GM10266 (cell line): ENCODE measurements around the gene CARD16.

Experiments
- DNase-seq: peaks from one replicate; pipeline ENCODE4 v3.0.0; 2012; ENCODE audit errors: extremely low spot score
- TF ChIP-seq, protein P1 (sequence below): IDR thresholded peaks from 2 replicates; pipeline ENCODE4 v1.5.1; 2012; ENCODE audit warnings: mild to moderate bottlenecking, low read depth; ENCODE audit not compliant: control insufficient read depth, insufficient read depth; ENCODE audit errors: missing control alignments

CARD16 gene

DNA sequence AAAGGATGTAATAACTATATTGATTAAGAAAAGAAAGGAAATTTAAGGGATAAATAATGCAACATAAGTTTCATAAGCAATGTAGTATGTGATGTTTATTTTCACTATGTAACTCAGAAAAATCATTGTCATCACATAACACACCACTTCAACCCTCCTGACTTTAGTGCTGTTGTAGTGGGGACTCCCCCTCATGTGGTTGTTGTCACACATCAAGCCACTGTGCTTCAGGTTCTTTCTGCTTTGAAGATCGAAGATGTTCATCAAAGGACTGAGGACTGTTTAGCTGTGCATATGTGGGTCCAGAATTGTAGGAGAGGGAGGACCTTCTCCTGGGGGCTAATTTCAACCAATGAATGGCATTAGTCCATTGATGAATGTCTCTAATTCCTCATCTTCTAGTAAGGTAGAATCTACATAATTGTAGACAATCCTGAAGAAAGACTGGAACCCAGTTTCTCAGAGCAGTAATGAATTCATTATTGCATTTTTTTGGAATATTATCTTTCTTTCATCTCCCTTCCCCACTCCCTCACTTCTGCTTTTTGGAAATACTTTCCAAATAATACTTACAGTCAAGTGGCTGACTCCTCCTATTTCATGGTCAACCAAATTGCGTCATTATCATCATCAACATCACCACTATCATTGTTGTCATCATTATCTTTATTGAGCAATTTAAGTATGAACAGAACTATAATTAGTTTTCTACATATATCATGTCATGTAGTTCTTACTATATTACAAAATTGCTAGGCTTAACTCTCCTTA is 9.8 kb upstream of the CARD16 start:
- TF ChIP-seq, protein P1, sequence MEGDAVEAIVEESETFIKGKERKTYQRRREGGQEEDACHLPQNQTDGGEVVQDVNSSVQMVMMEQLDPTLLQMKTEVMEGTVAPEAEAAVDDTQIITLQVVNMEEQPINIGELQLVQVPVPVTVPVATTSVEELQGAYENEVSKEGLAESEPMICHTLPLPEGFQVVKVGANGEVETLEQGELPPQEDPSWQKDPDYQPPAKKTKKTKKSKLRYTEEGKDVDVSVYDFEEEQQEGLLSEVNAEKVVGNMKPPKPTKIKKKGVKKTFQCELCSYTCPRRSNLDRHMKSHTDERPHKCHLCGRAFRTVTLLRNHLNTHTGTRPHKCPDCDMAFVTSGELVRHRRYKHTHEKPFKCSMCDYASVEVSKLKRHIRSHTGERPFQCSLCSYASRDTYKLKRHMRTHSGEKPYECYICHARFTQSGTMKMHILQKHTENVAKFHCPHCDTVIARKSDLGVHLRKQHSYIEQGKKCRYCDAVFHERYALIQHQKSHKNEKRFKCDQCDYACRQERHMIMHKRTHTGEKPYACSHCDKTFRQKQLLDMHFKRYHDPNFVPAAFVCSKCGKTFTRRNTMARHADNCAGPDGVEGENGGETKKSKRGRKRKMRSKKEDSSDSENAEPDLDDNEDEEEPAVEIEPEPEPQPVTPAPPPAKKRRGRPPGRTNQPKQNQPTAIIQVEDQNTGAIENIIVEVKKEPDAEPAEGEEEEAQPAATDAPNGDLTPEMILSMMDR, result no peak

DNA sequence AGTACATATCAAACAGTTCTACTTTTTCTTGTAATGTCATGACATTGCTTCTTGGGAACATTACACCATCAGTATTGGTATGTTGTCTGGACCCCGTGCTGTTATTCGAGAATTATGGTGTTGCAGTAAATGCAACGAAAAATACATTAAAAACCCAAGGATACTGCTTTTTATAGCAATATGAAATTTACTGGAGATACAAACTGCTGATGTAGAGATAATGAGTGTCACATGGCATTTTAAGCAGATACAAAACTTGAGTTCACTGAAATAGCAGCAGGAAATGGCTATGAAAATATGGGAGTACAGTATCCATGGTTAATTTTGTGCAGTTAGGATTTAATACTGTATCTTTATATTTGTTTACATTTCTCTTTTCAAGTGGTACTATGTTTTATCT is 7.4 kb upstream of the CARD16 start:
- DNase-seq, result no peak
- TF ChIP-seq, protein P1, result no peak

More for the DNA sequence above, 9.8 kb upstream of the CARD16 start:
- no peak for DNase-seq

DNA sequence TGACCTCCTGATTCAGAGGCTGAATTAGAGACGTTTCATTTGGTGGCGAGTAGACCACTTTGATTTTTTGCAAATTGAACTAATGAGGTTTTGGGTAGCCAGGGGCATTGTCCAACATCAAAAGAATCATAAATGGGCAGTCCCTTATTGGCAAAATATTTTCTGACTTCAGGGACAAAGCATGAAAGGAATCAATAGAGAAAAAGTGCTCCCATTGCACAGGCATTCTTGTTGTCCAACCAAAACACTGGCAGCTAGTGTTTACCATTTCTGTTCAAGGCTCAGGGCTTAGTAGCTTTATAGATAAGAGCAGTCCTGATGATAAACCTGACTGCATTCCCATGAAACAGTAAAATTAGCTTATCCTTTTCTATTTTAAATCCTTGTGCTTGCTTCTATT is 6.4 kb upstream of the CARD16 start:
- no peak for DNase-seq
- TF ChIP-seq, protein P1, result no peak

DNA sequence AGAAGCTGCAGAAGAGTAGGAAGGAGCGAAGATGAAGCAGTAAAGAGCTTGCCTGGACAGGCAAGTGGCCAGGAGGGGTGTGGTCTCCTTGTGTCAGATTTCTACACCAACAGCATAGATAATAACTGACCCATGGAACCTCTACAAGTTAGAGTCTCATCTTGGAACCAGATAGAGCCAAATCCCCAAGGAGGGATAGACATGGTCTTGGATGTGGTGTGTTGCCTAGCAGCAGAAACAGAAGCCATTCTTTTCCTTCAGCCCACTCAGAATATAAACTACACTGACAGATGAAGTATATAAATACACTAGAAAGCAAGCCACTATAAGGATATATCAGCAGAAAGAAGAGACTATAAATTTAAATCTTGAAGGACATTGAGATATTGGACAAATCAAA is 4.3 kb upstream of the CARD16 start:
- no peak for DNase-seq
- TF ChIP-seq, protein P1, result no peak

DNA sequence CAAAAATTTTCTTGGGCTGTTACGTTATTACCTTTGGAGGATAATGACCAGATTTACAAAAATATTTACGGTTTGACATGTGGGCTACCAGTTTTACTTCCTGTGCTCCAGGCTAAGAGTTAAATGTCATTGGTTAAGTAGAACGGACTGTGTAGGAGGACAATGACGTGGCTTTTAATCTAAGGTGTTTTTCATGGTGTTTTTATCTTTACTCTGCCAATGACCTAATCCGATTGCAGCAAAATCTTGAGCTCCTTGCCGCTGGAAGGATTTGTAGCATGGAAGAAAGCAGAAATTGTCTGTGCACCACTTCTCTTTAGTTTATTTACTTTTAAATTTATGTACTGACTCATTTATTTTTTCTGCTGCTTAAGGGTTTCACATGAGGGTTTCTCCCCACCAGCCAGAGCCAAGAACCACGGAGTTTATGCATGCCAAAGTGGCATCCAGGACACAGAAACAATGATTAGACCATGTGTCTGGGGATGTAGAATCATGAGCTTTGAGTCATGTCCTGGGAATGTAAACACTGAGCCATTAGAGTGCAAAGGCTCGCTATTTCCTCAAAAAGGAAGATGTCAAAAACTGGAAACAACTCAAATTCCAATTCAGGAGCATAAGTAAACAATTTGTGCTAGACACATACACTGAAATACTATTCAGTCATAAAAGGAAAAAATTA is 1.9 kb upstream of the CARD16 start:
- DNase-seq, result no peak
- TF ChIP-seq, protein P1, result no peak

DNA sequence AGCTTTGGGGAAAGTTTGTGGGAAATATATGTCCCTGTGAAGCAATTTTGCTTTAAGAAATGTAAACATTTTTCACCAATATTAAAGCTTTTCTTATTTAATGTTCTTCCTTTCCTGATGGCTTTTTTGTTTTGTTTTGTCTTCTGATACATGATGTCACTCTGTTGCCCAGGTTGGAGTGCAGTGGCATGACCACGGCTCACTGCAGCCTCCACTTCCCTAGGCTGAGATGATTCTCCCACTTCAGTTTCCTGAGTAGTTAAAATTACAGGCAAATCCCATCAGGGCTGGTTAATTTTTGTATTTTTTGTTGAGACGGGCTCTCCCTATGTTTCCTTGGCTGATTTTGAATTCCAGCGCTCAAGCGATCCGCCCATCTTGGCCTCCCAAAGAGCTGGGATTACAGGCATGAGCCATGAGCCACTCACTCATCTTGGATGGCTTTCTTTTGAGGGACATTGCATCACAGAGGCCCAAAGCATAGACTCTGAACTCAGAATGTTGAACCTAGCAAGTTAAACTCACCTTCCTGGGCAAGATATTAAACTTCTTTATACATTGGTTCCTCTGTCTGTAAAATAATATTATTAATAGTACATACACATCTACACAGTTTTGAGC is 651 bp upstream of the CARD16 start:
- no peak for DNase-seq
- TF ChIP-seq, protein P1, result no peak
